Upper lobe of right lung (tissue), 1 donor: ENCODE data around the gene RFT1. TPM values are rescaled to one million over a fixed set of nuclear protein-coding genes. Genes with fewer than 3 reads are reported as not detected.

ENCODE experiments used
- ATAC-seq: fragments of 200-7000 bp; cut with Tn5 transposase; one replicate; pipeline ENCODE4 v1.9.1; 2020; ENCODE audit warnings: mild to moderate bottlenecking, moderate library complexity
- DNase-seq: peaks from one replicate; pipeline ENCODE4 v3.0.0-alpha.2; 2020
- H3K27ac ChIP-seq: fragments of 200-600 bp; one replicate; pipeline ENCODE4 v1.8.0; 2022
- H3K27me3 ChIP-seq: fragments of 200-600 bp; one replicate; pipeline ENCODE4 v1.8.0; 2022; ENCODE audit warnings: mild to moderate bottlenecking
- H3K36me3 ChIP-seq: fragments of 200-600 bp; one replicate; pipeline ENCODE4 v1.8.0; 2022
- H3K4me1 ChIP-seq: fragments of 200-600 bp; one replicate; pipeline ENCODE4 v1.8.0; 2022
- H3K4me3 ChIP-seq: fragments of 200-600 bp; one replicate; pipeline ENCODE4 v1.8.0; 2022; ENCODE audit warnings: mild to moderate bottlenecking
- H3K9me3 ChIP-seq: fragments of 200-600 bp; one replicate; pipeline ENCODE4 v1.8.0; 2022
- intact Hi-C: fragments of 100-400 bp; cut with DNase I; formaldehyde crosslinking; loops from one replicate; pipeline ENCODE4 v1.11.0; 2022
- total RNA-seq: library from RNA; stranded (reverse); fragmentation: NEBNext Ultra II Directional; extraction: Animal tissue kit (Norgen Biotek cat#: 25700); gene quantifications from one replicate; pipeline ENCODE4 v1.2.1, GENCODE V29; 2021
- TF ChIP-seq, protein P1 (sequence below): fragments of 200-600 bp; IDR thresholded peaks from one replicate; pipeline ENCODE4 v1.8.0; 2022; ENCODE audit warnings: antibody characterized with exemption
- donor health status: DM: no; HTN: yes; CAD: no; lungs with severe emphysema.

Gene RFT1
- total RNA-seq, 1 donor from 2014 or later, result 20.6 TPM

GRCh38 chr3:53144862-53145712 lies 14.9 kb upstream of the RFT1 start:
- H3K27me3 ChIP-seq, result no peaks in the 10 kb centered on the region
- H3K4me3 ChIP-seq, result no peak overlapping the region
- TF ChIP-seq, protein P1, sequence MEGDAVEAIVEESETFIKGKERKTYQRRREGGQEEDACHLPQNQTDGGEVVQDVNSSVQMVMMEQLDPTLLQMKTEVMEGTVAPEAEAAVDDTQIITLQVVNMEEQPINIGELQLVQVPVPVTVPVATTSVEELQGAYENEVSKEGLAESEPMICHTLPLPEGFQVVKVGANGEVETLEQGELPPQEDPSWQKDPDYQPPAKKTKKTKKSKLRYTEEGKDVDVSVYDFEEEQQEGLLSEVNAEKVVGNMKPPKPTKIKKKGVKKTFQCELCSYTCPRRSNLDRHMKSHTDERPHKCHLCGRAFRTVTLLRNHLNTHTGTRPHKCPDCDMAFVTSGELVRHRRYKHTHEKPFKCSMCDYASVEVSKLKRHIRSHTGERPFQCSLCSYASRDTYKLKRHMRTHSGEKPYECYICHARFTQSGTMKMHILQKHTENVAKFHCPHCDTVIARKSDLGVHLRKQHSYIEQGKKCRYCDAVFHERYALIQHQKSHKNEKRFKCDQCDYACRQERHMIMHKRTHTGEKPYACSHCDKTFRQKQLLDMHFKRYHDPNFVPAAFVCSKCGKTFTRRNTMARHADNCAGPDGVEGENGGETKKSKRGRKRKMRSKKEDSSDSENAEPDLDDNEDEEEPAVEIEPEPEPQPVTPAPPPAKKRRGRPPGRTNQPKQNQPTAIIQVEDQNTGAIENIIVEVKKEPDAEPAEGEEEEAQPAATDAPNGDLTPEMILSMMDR, result no peak
- ATAC-seq (peak; percentile 24), DNase-seq (no peak)
- H3K4me1 ChIP-seq, result peaks cover 28% of the 10 kb centered on the region
- H3K9me3 ChIP-seq, result no peaks in the 10 kb centered on the region
- intact Hi-C loops, result no loop called here
- H3K27ac ChIP-seq, result no peak overlapping the region
- no peaks in the 10 kb centered on the region for H3K36me3 ChIP-seq

DNA sequence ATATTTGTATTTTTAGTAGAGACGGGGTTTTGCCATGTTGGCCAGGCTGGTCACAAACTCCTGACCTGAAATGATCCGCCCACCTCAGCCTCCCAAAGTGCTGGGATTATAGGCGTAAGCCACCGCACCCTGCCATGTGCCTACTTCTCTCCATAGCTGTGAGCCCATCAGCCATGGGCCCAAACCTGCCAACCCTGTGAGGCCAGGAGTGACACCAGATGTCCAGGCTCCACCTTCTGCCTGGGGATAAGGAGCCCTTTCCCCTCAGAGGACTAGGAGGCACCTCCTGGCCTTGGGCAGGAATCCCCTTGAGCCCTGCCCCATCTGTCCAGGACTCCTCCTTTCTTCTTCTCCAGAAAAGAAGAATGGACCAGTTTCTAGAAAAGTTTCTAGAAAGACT lies 14.2 kb upstream of the RFT1 start:
- peaks cover 24% of the 10 kb centered on the region for H3K4me1 ChIP-seq
- no peak overlapping the region for H3K27ac ChIP-seq
- DNase-seq (no peak), ATAC-seq (no peak)
- H3K4me3 ChIP-seq, result no peak overlapping the region
- H3K36me3 ChIP-seq, result no peaks in the 10 kb centered on the region
- TF ChIP-seq, protein P1, result no peak
- no peaks in the 10 kb centered on the region for H3K27me3 ChIP-seq
- H3K9me3 ChIP-seq, result no peaks in the 10 kb centered on the region
- intact Hi-C loops, result no loop called here

DNA sequence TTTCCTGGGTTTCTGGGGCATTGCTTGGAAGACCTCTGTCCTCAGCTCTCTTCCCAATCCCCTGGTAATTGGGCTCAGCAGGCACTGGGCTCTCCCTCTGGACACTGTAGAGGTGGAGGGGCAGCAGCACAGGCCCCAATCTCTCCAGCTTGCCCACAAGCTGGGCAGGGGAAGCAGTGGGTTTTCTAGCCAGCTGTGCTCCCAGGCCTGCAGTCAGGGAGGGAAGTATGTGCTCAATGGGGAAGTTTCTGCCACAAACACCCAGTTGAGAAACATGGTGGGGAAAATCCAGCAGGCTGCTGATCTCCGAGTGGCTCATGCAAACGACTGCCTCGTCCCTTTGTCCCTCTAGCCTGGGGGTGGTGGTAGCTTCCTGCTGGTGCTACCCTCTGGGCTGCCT lies 12.8 kb upstream of the RFT1 start:
- peaks cover 21% of the 10 kb centered on the region for H3K4me1 ChIP-seq
- no peaks in the 10 kb centered on the region for H3K9me3 ChIP-seq
- no peaks in the 10 kb centered on the region for H3K27me3 ChIP-seq

GRCh38 chr3:53140847-53141845 lies 10.9 kb upstream of the RFT1 start:
- H3K36me3 ChIP-seq, result no peaks in the 10 kb centered on the region
- H3K27me3 ChIP-seq, result no peaks in the 10 kb centered on the region
- H3K4me3 ChIP-seq, result no peak overlapping the region
- TF ChIP-seq, protein P1, result no peak
- intact Hi-C loops, result no loop called here
- H3K27ac ChIP-seq, result no peak overlapping the region
- peaks cover 13% of the 10 kb centered on the region for H3K4me1 ChIP-seq
- no peaks in the 10 kb centered on the region for H3K9me3 ChIP-seq
- ATAC-seq (peak; percentile 57), DNase-seq (peak; percentile 27)

More for the DNA sequence above, 12.8 kb upstream of the RFT1 start:
- intact Hi-C loops, result no loop called here
- DNase-seq (peak; percentile 59), ATAC-seq (peak; percentile 69)
- H3K36me3 ChIP-seq, result no peaks in the 10 kb centered on the region
- H3K4me3 ChIP-seq, result no peak overlapping the region
- H3K27ac ChIP-seq, result no peak overlapping the region
- TF ChIP-seq, protein P1, result no peak

- ATAC-seq (no peak), DNase-seq (peak; percentile 8)
- no peak overlapping the region for H3K4me3 ChIP-seq
- H3K27me3 ChIP-seq, result no peaks in the 10 kb centered on the region
- intact Hi-C loops, result no loop called here
- peaks cover 13% of the 10 kb centered on the region for H3K4me1 ChIP-seq
- TF ChIP-seq, protein P1, result no peak
- no peaks in the 10 kb centered on the region for H3K36me3 ChIP-seq
- H3K9me3 ChIP-seq, result no peaks in the 10 kb centered on the region
- H3K27ac ChIP-seq, result no peak overlapping the region
Measured at GRCh38 chr3:53139906-53140846, 9.9 kb upstream of the RFT1 start.
